ENCODE data around the gene RBM15. TPM values are rescaled to one million over a fixed set of nuclear protein-coding genes. Genes with fewer than 3 reads are reported as not detected.
A peak's percentile ranks its signal among the peaks of the same experiment; 100 is the strongest.

The RBM15 gene
- 10 to 100 TPM; 69.8 to 71.0 TPM for total RNA-seq

- H3K4me3 Mint-ChIP-seq, result no peak within 1 kb of the TSS
- peak; percentile 94 for DNase-seq
Observed at GRCh38 chr1:110338886-110339406, at the start of gene RBM15. Gene RBM15 (plus strand): TSS chr1:110339377. CDS start chr1:110339406, 29 bp downstream.

GRCh38 chr1:110291241-110292030, 47.7 kb upstream of the RBM15 start:
- no peak for DNase-seq
- no peaks in the 10 kb centered on the region for H3K9me3 Mint-ChIP-seq
- H3K36me3 Mint-ChIP-seq, result no peaks in the 10 kb centered on the region
- no peak overlapping the region for H3K4me3 Mint-ChIP-seq
- H3K4me1 Mint-ChIP-seq, result no peaks in the 10 kb centered on the region
- H3K27me3 Mint-ChIP-seq, result no peaks in the 10 kb centered on the region
- no peak overlapping the region for H3K27ac Mint-ChIP-seq

More at GRCh38 chr1:110338886-110339406, at the start of gene RBM15:
- H3K36me3 Mint-ChIP-seq, result peaks cover 40% of the 10 kb centered on the region
- no peaks in the 10 kb centered on the region for H3K27me3 Mint-ChIP-seq
- H3K9me3 Mint-ChIP-seq, result no peaks in the 10 kb centered on the region
- H3K27ac Mint-ChIP-seq, result no peak within 1 kb of the TSS
- H3K4me1 Mint-ChIP-seq, result peaks cover 49% of the 10 kb centered on the region

GRCh38 chr1:110292031-110292741, 47.0 kb upstream of the RBM15 start:
- Mint-ChIP-seq H3K36me3 (no peaks in the 10 kb centered on the region), H3K9me3 (no peaks in the 10 kb centered on the region), H3K27me3 (no peaks in the 10 kb centered on the region), H3K4me3 (no peak overlapping the region), H3K4me1 (no peaks in the 10 kb centered on the region), H3K27ac (no peak overlapping the region)
- DNase-seq, result no peak

GRCh38 chr1:110293601-110294104, 45.5 kb upstream of the RBM15 start:
- no peak overlapping the region for H3K27ac Mint-ChIP-seq
- no peak overlapping the region for H3K4me3 Mint-ChIP-seq
- no peaks in the 10 kb centered on the region for H3K9me3 Mint-ChIP-seq
- no peaks in the 10 kb centered on the region for H3K4me1 Mint-ChIP-seq
- H3K36me3 Mint-ChIP-seq, result no peaks in the 10 kb centered on the region
- DNase-seq, result no peak
- H3K27me3 Mint-ChIP-seq, result no peaks in the 10 kb centered on the region

GRCh38 chr1:110294308-110294707, 44.9 kb upstream of the RBM15 start:
- Mint-ChIP-seq H3K27ac (no peak overlapping the region), H3K27me3 (no peaks in the 10 kb centered on the region), H3K9me3 (no peaks in the 10 kb centered on the region), H3K4me1 (no peaks in the 10 kb centered on the region), H3K36me3 (no peaks in the 10 kb centered on the region), H3K4me3 (no peak overlapping the region)
- DNase-seq, result no peak

- Mint-ChIP-seq H3K36me3 (no peaks in the 10 kb centered on the region), H3K27me3 (no peaks in the 10 kb centered on the region), H3K9me3 (no peaks in the 10 kb centered on the region), H3K4me3 (no peak overlapping the region), H3K4me1 (no peaks in the 10 kb centered on the region), H3K27ac (no peak overlapping the region)
- DNase-seq, result no peak
Observed at GRCh38 chr1:110298991-110299390, 40.2 kb upstream of the RBM15 start.

GRCh38 chr1:110300412-110301085, 38.6 kb upstream of the RBM15 start:
- H3K27ac Mint-ChIP-seq, result no peak overlapping the region
- no peak for DNase-seq
- no peaks in the 10 kb centered on the region for H3K27me3 Mint-ChIP-seq
- no peaks in the 10 kb centered on the region for H3K4me1 Mint-ChIP-seq
- H3K36me3 Mint-ChIP-seq, result no peaks in the 10 kb centered on the region
- H3K4me3 Mint-ChIP-seq, result no peak overlapping the region
- H3K9me3 Mint-ChIP-seq, result no peaks in the 10 kb centered on the region

GRCh38 chr1:110302836-110303235, 36.3 kb upstream of the RBM15 start:
- no peak for DNase-seq
- Mint-ChIP-seq H3K36me3 (no peaks in the 10 kb centered on the region), H3K27ac (no peak overlapping the region), H3K4me1 (no peaks in the 10 kb centered on the region), H3K9me3 (no peaks in the 10 kb centered on the region), H3K27me3 (no peaks in the 10 kb centered on the region), H3K4me3 (no peak overlapping the region)

- no peak for DNase-seq
- no peak overlapping the region for H3K4me3 Mint-ChIP-seq
- H3K36me3 Mint-ChIP-seq, result no peaks in the 10 kb centered on the region
- no peak overlapping the region for H3K27ac Mint-ChIP-seq
- H3K4me1 Mint-ChIP-seq, result no peaks in the 10 kb centered on the region
- H3K9me3 Mint-ChIP-seq, result no peaks in the 10 kb centered on the region
- no peaks in the 10 kb centered on the region for H3K27me3 Mint-ChIP-seq
Observed at GRCh38 chr1:110305900-110306420, 33.2 kb upstream of the RBM15 start.

GRCh38 chr1:110307239-110307974, 31.8 kb upstream of the RBM15 start:
- Mint-ChIP-seq H3K9me3 (no peaks in the 10 kb centered on the region), H3K4me3 (no peak overlapping the region), H3K36me3 (no peaks in the 10 kb centered on the region), H3K4me1 (peaks cover under 1% of the 10 kb centered on the region), H3K27me3 (no peaks in the 10 kb centered on the region), H3K27ac (no peak overlapping the region)
- no peak for DNase-seq

- Mint-ChIP-seq H3K27ac (no peak overlapping the region), H3K36me3 (no peaks in the 10 kb centered on the region), H3K4me1 (peaks cover 2% of the 10 kb centered on the region), H3K9me3 (no peaks in the 10 kb centered on the region), H3K27me3 (no peaks in the 10 kb centered on the region), H3K4me3 (no peak overlapping the region)
- DNase-seq, result no peak
Observed at GRCh38 chr1:110308247-110308646, 30.9 kb upstream of the RBM15 start.

- Mint-ChIP-seq H3K4me1 (peaks cover 2% of the 10 kb centered on the region), H3K36me3 (no peaks in the 10 kb centered on the region), H3K4me3 (no peak overlapping the region), H3K27ac (no peak overlapping the region), H3K27me3 (no peaks in the 10 kb centered on the region), H3K9me3 (no peaks in the 10 kb centered on the region)
- DNase-seq, result no peak
Observed at GRCh38 chr1:110309139-110309538, 30.0 kb upstream of the RBM15 start.

GRCh38 chr1:110309767-110310166, 29.4 kb upstream of the RBM15 start:
- Mint-ChIP-seq H3K27ac (no peak overlapping the region), H3K9me3 (no peaks in the 10 kb centered on the region), H3K36me3 (no peaks in the 10 kb centered on the region), H3K27me3 (no peaks in the 10 kb centered on the region), H3K4me3 (no peak overlapping the region), H3K4me1 (peaks cover 2% of the 10 kb centered on the region)
- no peak for DNase-seq

GRCh38 chr1:110310300-110310699, 28.9 kb upstream of the RBM15 start:
- DNase-seq, result no peak
- no peaks in the 10 kb centered on the region for H3K36me3 Mint-ChIP-seq

More at GRCh38 chr1:110310300-110310699, 28.9 kb upstream of the RBM15 start:
- Mint-ChIP-seq H3K9me3 (no peaks in the 10 kb centered on the region), H3K4me3 (no peak overlapping the region), H3K27ac (no peak overlapping the region), H3K27me3 (no peaks in the 10 kb centered on the region), H3K4me1 (peaks cover 2% of the 10 kb centered on the region)

Data from activated naive CD8-positive, alpha-beta T cell treated with anti-CD3 and anti-CD28 coated beads for 36 hours (primary cell).